ENCODE measurements around the gene ABHD10.

The ABHD10 gene

DNA sequence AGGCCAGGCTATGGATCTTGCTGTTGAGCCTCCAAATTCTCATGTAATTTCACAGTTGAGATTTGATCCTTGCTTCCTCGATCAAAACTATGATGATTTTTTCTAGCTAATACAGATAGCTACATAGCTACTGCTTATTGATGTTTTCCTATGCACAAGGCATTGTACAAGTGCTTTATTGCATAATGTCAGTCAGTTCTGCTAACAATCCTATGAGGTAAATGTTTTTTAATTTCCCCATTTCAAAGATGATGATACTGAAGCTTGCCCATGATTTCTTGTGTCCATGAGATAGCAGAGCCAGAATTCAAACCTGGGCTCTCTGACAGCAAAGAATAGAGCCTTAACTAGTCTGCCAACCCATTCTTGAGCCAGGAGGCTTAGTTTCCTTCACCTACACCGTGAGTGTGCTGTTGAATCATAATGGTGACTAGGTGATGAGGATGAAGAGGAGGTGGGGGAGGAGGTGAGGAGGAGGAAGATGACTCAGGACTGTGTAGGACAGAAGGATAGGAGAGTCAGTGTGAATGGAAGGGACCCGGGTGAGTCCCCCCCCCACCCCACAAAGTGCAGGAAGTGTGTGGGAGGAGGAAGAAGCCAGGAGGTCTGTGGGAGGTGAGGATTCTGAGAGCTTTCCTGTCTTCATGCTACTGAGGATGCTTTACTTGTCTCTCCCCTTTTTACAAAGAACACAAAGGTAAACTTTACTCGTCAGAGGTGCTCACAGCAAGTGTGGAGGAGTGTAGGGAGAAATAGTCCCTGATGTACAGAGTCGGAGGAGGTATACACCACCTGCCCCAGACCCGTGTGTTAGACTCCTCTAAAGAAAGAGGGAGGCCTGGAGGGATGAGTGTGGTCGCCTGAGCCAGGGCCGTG, 23.5 kb downstream of the ABHD10 start:
- DNase-seq, result no peak

DNA sequence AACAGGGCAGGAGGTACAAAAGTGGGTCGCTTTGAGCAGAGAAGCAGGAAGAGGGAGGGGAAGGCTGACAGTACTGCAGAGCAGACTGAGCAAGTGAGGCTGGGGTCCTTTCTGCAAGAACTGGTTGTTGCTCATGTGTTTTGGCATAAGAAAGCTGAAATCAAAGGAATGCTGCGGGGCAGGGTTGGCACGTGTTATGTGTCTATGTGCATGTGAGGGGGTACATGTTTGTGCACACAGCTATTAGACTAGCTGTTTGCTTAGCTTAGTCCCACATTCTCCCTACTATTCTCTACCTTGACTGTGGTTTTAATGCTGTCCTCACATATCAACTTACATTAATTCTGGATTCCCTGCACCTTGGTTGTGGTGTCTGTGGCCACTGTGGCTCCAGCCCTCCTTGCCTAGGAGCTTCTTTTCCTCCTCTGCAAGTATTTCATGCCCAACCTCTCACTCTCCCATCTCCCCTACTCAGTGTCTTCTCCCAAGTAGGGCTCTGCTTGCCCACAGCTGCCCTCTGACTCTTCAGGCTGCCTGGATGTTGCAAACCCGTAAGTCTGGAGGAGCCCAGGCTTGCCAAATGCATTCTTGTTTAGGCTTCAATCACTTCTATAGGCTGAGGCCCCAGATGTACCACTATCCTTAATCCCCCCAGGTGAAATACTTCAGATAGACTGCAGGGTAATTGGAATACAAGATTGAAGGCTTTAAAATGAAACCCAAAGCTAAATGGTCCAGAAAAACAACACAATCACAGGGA, 24.7 kb downstream of the ABHD10 start:
- no peak for DNase-seq

DNA sequence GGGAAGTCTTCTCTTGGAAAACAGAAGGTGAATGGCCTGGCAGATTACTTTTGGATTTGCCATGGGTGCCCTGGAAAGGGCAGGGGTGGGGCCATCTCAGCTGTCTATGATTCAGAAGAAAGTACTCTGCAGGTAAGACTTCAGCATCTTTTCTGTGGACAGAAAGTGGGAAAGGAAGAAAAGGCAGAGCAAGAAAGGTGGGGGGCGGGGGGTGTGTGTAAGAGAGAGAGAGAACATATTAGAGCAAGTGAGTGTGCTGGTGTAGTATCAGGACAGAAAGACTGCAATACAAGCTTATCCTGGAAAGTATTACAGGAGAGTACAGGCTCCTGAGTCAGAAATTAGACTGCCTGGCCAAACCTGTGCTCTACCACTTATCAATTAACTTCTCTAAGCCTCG, 25.4 kb downstream of the ABHD10 start:
- no peak for DNase-seq

DNA sequence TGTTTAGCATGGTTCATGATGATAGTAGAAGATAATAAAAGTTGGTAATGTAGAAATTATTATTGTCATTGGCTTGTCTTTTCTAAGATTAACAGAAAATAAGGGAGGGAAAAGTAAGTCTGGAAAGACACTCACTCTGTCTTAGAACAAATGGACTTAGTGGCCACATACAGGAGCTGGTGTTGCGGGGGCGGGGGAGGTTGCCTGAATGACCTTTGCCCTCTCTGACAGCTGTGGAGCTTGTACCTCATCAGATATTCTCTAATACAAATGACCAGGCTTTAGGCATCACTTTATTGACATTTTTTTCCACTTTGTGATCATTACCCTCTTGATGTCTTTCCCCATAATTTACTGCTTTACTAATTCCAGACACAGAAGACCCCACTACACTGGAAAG, 25.8 kb downstream of the ABHD10 start:
- no peak for DNase-seq

DNA sequence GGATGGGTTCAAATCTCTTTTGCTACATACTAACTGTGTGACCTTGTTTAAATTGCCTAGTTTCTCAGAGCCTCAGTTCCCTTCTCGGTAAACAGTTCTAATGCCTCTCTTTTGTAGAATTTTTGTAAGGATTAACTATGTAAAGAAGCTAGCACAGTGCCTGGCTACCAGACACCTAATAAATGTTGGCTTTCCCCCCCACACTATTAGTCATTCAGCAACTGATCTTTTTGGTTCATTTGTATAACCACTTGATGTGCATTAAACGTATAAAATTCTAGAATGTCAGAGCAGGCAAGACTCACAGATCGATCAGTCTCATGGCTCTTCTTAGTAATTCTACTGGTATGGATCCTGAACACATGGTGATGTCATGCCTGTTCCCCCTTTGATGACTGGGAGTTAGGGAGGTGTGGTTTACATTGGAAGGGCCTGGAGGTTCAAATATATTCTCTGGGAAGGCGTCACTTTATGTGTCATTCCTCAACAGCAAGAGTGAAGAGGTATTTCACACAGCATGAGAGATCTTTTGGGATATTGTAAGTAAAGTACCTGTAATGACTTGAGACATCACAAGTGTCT, 26.4 kb downstream of the ABHD10 start:
- no peak for DNase-seq

DNA sequence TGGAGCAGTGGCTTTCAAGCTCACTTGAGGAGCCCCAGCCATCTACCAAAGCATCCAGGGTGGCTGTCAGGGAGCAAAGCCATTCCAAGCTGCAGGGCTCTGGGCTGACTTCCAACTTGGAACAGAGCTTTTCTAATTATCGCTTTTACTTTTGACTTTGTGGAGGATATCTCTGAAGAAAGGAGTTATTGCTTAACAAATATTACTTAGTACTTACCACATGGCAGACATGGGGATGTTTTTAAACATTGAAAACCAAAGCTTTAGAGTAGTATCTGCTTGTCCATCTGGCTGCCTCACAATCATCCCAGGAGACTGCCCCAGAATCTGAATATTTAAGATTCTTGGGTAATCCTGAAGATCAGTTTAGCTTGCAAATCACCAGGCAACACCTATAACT, 28.8 kb downstream of the ABHD10 start:
- DNase-seq, result no peak

DNA sequence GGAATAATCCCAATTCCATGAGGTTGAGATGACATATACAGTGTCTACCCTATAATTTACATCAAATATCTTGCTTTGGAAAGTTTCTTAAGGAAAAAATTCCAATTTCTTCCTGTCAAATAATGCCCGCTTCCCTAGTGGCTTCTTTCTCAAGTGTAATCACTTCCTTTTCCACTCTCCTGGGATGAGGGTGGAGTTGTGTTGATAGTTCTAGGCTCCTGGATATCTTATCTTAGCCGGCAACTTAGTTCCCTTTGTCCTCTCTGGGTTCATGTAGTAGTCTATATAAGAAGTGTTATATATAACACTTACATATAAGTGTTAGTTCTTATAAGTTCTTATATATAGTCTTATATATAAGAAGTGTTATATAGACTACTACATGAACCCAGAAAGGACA, 30.8 kb downstream of the ABHD10 start:
- DNase-seq, result no peak

DNA sequence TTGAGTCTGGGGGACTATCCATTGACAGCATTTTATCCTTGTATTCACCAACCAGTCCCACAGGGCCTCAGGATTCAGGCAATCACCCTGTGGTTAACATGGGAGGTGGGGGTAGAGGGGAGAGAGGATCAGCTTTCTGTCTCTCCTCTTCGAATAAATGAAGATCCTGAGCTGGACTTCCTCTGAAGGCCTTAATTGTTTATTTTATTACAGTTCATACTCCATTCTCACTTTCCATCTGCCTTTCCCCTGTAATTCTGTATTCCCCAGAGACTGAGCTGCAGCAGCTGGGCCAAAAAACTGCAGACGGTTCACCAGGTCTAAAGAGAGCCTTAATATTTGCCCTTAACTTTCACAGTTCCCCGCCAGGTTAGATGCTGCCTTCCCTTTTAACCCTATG, 31.8 kb downstream of the ABHD10 start:
- peak; percentile 89 for DNase-seq

DNA sequence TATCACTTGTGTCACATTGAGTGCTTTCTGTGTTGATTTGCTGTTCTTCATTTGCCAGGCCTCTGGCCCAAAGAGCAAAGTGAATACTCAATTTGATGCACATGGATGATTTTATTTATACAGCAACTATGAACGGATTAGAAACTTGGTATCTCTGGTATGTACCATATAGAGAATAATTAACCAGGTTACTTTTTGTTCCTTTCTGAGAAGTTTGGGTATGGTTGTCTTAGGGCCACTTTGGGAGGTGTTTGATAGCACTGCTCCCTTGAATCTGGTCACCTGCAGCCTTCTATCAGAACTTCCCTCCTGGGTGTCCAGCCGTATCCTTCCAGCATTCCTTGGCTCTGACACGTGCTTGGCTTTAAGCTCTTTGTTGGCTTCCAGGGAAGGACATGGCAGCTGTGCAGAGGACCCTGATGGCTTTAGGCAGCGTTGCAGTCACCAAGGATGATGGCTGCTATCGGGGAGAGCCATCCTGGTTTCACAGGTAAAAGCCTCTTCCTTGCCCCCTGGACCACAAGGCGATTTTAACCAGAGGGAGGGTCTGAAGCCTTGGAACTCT, 32.6 kb downstream of the ABHD10 start:
- no peak for DNase-seq

DNA sequence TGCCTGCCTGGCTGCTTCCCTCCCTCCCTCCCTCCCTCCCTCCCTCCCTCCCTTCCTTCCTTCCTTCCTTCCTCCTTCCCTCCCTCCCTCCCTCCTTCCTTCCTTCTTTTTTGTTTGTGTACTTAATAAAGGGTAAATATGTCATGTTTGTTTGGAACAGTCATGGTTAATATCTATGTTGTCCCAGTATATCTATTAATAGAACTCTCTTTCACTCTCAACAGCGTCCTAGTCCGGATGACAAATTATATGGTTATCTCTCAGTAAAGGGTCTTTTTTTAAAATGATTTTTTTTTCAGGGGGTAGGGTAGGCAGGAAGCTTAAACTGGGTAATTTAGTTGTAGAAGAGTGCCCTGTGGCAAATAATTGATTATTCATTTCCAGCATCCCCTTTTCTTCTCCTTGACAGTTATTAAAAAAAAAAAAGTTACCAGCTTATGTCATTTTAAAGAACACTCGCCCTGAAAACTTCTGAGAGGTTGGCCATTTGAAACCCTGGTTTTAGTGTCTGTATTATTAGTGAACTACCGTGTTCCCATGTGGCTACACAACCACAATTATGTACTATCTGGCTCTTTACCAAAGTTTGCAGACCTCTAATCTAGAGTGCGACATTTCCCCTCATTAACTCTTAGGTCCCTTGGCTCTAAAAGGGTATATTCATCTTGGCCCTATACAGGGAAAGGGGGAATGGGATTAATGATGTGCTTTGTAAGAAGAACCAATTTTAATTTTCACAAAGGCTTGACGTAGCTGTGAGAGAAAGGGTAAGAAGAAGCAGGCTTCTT, 33.6 kb downstream of the ABHD10 start:
- peak; percentile 69 for DNase-seq

DNA sequence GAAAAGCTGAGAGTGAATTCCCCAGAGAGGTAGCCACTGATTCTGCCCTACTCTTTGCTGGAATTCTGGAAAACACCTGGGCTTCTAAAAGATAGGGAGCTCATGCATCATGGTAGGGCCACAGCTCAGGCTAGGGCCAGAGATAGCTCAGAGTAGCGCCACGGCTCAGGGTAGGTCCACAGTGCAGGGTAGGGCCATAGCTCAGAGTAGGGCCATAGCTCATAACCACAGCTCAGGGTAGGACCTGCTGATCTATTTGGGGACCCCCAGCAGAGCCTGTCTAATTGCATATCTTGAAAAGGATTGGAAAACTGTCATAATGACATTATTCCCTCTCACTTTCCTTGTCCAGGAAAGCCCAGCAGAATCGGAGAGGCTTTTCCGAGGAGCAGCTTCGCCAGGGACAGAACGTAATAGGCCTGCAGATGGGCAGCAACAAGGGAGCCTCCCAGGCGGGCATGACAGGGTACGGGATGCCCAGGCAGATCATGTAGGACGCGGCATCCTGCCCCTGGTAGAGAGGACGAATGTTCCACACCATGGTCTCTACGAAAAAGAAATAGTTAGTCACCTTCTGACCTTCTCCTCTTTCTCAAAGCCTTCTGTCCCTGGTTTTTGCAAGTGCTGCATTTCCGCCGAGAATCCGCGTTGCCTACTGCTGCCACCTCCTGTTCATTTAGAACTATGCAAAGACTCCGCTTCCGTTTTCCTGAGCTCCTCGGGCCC, 34.4 kb downstream of the ABHD10 start:
- DNase-seq, result no peak

DNA sequence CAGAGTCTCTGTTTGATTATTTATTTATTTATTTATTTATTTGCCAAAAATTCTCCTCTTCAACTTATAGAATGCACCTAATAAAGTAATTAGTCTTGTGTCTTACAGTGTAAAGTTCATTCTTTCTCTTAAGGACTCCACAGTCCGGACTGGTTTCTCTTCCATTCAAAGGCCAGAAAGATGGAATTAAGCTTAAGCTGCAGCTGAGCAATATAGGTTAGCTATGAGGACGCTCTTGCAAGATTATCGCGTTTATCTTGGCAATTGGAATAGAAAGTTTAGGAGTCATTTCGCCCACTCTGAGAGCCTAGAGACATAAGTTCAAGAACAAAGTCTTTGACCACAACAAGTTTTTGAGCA, 34.9 kb downstream of the ABHD10 start:
- no peak for DNase-seq

DNA sequence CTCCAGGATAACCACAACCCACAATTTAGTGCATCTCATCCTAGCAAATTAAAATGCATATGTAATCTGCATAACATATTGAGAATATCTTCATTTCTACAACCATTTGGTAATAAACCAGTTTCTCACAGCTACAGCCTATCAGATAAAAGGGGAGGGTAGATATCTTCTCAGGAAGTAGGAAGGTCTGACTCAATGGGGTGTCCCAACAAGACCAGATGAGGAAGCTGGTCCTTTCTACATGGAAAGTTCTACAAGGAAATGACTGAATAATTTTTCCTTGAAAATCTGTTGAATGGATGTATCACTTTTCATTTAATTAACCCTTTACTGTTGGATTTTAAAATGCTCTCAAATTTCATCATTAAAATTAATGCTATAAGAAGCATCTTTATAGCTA, 38.3 kb downstream of the ABHD10 start:
- no peak for DNase-seq

DNA sequence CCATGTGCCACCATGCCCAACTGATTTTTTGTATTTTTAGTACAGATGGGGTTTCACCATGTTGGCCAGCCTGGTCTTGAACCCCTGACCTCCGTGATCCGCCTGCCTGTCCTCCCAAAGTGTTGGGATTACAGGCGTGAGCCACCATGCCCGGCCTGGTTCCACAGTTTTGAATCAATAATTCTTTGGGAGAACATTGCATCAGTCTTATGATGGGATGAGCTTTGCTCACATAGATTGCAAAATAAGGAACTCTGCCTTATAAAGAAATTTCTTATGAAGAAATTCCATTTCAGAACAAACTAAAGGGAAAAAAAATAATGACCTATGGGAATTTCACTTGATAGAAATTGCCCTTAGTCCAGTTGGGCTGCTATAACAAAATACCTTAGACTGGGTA, 39.9 kb downstream of the ABHD10 start:
- DNase-seq, result no peak

DNA sequence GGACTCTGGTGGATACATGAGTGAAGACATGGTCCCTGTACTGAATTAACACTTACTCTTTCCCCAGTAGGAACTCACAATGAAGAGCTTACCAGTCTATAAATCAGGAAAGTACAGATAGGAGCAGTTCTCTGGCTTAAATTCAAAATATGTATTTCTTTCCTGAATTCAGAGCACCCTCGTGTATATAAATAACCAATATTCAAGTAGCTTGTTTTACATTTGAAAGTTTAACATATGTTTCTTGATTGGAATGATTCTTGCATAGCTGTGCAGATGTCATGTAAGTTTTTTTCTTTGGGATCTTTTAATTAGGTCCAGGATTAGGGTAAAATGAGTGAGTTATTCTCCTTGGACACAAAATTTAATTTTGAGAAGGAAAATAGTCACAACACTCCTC, 40.9 kb downstream of the ABHD10 start:
- DNase-seq, result no peak

DNA sequence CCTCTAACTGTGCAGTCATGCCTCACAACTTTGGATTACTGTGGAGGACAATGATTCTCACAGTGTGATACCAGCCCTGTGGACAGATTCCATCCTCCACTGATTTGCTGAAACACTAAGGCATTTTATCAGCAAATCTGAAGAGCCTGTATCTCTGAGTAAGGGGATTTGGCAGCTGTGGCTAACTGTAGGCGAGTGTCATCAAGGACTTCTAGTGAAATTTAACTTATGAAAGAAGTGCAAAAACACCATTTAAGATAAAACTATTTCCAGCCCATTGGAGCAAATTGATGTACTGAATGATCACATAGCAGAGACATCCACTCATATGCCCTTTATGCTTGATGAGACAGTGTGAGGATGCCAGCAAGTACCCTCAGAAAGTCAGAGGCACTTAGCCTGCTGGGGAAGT, 41.9 kb downstream of the ABHD10 start:
- no peak for DNase-seq

DNA sequence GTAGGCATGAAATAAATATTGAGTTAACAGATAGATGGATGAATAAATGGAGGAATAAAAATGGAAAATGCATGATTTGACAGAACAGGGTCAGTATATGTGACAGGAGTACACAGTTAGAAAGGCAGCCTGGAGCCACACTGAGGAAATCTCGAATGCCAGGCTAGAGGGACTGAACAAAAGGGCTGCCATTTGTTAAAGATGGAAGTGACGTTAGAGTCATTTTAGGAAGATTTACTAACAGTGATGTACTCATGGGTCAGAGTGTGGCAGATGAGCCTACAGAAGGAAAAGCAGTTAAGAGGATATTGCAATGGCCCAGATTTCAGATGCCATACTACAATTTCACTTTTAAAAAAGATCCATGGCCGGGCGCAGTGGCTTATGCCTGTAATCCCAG, 48.3 kb downstream of the ABHD10 start:
- DNase-seq, result no peak

DNA sequence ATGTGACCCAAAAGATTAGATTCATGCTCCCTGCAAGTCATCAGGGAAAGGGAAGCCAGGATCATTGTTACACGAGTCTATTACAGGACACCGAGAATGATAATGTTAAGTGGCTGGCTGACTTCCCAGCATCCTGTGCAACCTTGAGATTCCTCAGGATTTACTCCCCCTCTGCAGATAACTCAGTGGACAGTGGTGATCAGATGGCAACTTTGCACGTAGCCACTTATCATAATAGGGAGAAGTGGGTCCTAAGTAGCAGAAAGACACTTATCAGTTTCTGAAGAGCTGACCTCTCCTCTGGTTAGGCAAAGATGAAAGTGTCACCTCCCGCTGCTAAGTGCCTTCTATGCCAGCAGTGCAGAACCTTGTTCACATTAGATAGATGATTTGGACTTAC, 49.0 kb downstream of the ABHD10 start:
- DNase-seq, result no peak

DNA sequence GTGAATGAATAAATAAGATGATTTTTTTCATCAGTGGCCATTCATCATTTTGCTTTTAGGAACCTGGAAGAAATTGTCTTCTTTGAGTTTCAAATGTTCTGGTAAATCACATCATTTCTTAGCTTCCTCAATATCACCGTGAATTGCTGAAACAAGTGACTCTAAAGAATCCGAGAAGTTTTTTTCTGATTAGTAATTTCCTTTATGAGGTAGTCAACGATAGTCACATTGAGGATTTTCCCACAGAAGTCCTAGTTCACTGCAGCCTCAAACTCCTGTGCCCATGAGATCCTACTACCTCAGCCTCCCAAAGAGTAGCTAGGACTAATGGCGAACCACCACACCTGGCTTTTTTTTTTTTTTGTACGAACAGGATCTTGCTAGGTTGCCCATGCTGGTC, 52.1 kb downstream of the ABHD10 start:
- DNase-seq, result no peak

DNA sequence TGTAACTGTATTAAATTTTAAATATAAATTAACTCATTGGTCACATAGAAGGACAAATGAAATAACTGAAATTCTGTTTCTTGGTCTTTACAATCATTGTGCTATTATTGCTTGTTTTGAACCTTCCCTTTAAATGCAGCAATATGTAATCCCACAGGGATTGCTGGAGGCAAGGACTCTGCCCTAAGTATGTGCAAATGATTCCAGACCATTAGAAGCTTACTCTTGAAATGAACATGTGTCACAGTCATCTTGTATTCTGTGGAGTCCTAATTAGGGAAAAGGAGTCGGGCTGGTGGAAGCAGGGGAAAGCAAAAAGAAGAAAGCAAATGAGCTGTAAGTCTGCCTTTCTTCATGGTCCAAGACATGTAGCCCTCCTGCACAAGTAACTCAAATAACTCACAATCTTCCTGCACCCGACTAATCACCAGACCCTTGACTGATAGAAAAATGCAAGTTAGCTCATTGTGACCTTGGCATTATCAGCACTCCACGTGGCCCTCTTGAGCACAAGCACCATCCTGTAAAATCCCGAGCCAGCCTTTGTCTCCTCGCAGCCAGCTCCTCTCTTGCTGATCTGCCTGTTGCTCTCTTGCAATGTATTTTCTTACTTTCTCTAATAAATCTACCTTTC, 53.4 kb downstream of the ABHD10 start:
- DNase-seq, result no peak

DNA sequence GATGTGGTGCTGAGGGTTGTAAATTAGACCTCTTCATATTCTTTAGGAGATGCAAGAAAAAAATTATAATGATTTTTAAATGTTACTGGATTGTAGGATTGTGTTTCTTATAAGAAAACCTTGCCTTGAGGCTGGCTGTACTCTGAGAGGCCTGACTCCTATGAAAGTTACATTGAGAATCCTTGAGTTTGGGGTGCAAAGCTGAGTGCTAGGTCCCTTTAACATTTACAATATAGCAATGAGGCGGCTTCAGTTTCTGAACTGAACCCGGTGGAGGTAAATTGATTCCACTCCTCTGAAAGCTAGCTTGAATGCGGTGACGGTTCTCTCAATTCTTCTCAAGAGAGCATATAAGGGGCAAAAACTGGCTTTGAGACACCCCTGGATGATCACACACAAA, 55.6 kb downstream of the ABHD10 start, which contains the start of gene TMPRSS7:
TSS of gene TMPRSS7 (plus strand) at position 301 of the 400 bp plus-strand sequence. CDS start 110 bp downstream, outside the sequence.
- DNase-seq, result no peak

DNA sequence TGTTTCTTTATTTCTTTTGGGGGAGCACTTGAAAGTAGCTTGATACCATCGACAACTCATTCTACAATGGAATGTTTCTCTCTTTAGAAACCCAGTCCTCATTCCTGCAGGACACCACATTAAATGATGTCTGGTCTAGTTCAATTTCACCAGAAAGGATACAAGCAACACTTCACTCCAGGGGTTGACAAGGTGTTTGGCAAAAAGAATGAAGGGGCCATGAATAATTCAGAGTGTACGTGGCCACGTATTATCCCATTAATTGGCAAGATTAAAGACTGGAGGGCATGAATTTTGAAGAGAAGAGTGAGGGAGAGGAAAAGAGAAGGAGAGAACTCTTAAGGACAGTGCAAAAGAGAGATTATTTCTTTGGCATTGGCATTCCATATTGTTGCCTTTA, 56.4 kb downstream of the ABHD10 start:
- DNase-seq, result no peak
